Mesangial cell (primary cell): ENCODE results near the gene INTS12. TPM values are rescaled to one million over a fixed set of nuclear protein-coding genes. Genes with fewer than 3 reads are reported as not detected.

Source experiments
- total RNA-seq: library from RNA; depleted of rRNA; stranded (reverse); fragments of >200 nt; gene quantifications from 2 replicates; pipeline ENCODE4 v1.2.3, GENCODE V29; 2015

INTS12 gene
- total RNA-seq: 11.6 and 13.6 TPM in 2 replicates

GRCh38 chr4:105708181-105709080, at the start of gene INTS12, which contains the start of gene GSTCD:
Gene INTS12, minus strand, starts transcription at chr4:105708689. Its CDS starts 8,684 bp downstream, at chr4:105700005.
Gene GSTCD, plus strand, starts transcription at chr4:105708784. Its CDS starts 8,830 bp downstream, at chr4:105717614.

Other genes with a start within 250 kb of the INTS12 start
- 70.2 and 82.0 TPM in 2 replicates for gene PPA2, start 234.6 kb downstream of the INTS12 start, total RNA-seq
- 0.13 TPM in 1 of 2 replicates, not detected in the other for gene ARHGEF38, start 156.1 kb downstream of the INTS12 start, total RNA-seq
- gene GSTCD, start 95 bp upstream of the INTS12 start, total RNA-seq: 11.0 and 20.2 TPM in 2 replicates
- gene NPNT, start 186.8 kb upstream of the INTS12 start, total RNA-seq: 0.16 and 7.5 TPM in 2 replicates